ENCODE data around the gene PRRG2.

Gene PRRG2

DNA sequence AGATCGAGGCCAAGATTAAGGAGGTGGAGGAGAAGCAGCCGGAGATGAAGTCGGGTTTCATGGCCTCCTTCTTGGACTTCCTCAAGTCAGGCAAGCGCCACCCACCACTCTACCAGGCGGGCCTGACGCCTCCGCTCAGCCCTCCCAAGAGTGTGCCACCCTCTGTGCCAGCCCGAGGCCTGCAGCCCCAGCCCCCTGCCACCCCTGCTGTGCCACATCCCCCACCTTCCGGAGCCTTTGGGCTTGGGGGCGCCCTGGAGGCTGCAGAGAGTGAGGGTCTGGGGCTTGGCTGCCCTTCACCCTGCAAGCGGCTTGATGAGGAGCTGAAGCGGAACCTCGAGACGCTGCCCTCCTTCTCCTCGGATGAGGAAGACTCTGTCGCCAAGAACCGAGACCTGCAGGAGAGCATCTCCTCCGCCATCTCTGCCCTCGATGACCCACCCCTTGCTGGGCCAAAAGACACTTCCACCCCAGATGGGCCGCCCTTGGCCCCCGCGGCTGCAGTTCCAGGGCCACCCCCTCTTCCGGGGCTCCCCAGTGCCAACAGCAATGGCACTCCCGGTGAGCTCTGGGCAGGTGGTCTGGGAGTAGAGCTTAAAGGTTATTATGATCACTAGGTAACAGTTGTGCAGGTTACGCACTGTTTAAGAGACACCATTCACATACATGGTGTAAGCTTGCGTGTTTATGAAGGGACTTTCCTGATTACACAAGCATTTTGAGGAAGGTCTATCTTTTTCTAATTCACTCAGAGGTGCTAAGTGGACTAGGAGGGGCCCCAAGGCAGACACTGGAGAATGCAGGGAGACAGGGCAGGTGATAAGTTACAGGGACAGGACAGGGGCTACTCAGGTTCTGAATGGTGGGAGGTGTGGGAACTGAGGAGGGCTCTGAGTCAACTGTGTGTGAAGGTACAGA is 18.5 kb downstream of the PRRG2 start:
- peaks cover 79% of the 10 kb centered on the region for H3K79me2 ChIP-seq (ENCODE audit: insufficient read depth, low read length)
- no peak overlapping the region for H2AFZ ChIP-seq (ENCODE audit: low read depth, low read length)

DNA sequence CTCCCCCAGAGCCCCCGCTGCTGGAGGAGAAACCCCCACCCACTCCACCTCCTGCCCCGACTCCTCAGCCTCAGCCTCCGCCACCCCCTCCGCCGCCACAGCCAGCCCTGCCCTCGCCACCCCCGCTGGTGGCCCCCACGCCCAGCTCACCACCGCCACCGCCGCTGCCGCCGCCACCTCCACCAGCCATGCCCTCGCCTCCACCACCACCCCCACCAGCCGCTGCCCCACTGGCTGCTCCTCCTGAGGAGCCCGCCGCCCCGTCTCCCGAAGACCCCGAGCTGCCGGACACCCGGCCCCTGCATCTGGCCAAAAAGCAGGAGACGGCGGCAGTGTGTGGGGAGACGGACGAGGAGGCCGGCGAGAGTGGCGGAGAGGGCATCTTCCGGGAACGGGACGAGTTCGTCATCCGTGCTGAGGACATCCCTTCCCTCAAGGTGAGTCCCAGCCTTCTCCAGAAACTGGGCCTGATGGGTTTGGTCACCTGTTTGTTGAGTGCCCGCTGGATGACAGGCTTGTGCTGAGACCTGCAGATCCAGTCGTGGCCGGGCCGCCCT is 20.4 kb downstream of the PRRG2 start:
- peaks cover 90% of the 10 kb centered on the region for H3K36me3 ChIP-seq (ENCODE audit: insufficient read depth, low read length)

More for the DNA sequence above, 18.5 kb downstream of the PRRG2 start:
- H3K4me2 ChIP-seq (ENCODE audit: insufficient read depth, low read length) = no peak overlapping the region
- no peaks in the 10 kb centered on the region for H3K9me3 ChIP-seq (ENCODE audit: insufficient read depth, low read length, severe bottlenecking)
- H3K36me3 ChIP-seq (ENCODE audit: insufficient read depth, low read length) = peaks cover 92% of the 10 kb centered on the region
- ATAC-seq (ENCODE audit: insufficient read depth, low read depth) (no peak), DNase-seq (no peak)
- no peaks in the 10 kb centered on the region for H3K4me1 ChIP-seq (ENCODE audit: insufficient read depth, low read length)
- peaks cover 68% of the 10 kb centered on the region for H4K20me1 ChIP-seq (ENCODE audit: insufficient read depth, low read length)
- H3K9ac ChIP-seq (ENCODE audit: low read depth, low read length) = 0 out of 2 replicates have a peak overlapping the region, but pooled peaks have one; percentile 3
- TF ChIP-seq, protein P1, sequence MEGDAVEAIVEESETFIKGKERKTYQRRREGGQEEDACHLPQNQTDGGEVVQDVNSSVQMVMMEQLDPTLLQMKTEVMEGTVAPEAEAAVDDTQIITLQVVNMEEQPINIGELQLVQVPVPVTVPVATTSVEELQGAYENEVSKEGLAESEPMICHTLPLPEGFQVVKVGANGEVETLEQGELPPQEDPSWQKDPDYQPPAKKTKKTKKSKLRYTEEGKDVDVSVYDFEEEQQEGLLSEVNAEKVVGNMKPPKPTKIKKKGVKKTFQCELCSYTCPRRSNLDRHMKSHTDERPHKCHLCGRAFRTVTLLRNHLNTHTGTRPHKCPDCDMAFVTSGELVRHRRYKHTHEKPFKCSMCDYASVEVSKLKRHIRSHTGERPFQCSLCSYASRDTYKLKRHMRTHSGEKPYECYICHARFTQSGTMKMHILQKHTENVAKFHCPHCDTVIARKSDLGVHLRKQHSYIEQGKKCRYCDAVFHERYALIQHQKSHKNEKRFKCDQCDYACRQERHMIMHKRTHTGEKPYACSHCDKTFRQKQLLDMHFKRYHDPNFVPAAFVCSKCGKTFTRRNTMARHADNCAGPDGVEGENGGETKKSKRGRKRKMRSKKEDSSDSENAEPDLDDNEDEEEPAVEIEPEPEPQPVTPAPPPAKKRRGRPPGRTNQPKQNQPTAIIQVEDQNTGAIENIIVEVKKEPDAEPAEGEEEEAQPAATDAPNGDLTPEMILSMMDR (IDR thresholded peaks at IDR 0.05; ENCODE audit: borderline replicate concordance, extremely low read depth, low read length, poor library complexity, severe bottlenecking) = no peak
- TF ChIP-seq EZH2 (IDR thresholded peaks at IDR 0.05; ENCODE audit: borderline replicate concordance, low read depth, low read length, severe bottlenecking) = no peak
- no peak overlapping the region for H3K4me3 ChIP-seq (ENCODE audit: low read depth in 1 of 2, low read length in 2 of 2)
- no peaks in the 10 kb centered on the region for H3K27me3 ChIP-seq (ENCODE audit: insufficient read depth, low read length, poor library complexity)
- H3K27ac ChIP-seq (ENCODE audit: low read length) = no peak overlapping the region

GRCh38 chr19:49602806-49603205 is 21.7 kb downstream of the PRRG2 start:
- H4K20me1 ChIP-seq (ENCODE audit: insufficient read depth, low read length) = peaks cover 54% of the 10 kb centered on the region
- H3K27me3 ChIP-seq (ENCODE audit: insufficient read depth, low read length, poor library complexity) = no peaks in the 10 kb centered on the region
- H2AFZ ChIP-seq (ENCODE audit: low read depth, low read length) = no peak overlapping the region
- peaks cover 90% of the 10 kb centered on the region for H3K36me3 ChIP-seq (ENCODE audit: insufficient read depth, low read length)
- H3K79me2 ChIP-seq (ENCODE audit: insufficient read depth, low read length) = peaks cover 84% of the 10 kb centered on the region
- no peak for TF ChIP-seq EZH2 (IDR thresholded peaks at IDR 0.05; ENCODE audit: borderline replicate concordance, low read depth, low read length, severe bottlenecking)
- TF ChIP-seq, protein P1 (IDR thresholded peaks at IDR 0.05; ENCODE audit: borderline replicate concordance, extremely low read depth, low read length, poor library complexity, severe bottlenecking) = no peak
- ATAC-seq (ENCODE audit: insufficient read depth, low read depth) (no peak), DNase-seq (no peak)
- no peaks in the 10 kb centered on the region for H3K4me1 ChIP-seq (ENCODE audit: insufficient read depth, low read length)
- no peak overlapping the region for H3K4me3 ChIP-seq (ENCODE audit: low read depth in 1 of 2, low read length in 2 of 2)
- H3K9ac ChIP-seq (ENCODE audit: low read depth, low read length) = no peak overlapping the region
- no peak overlapping the region for H3K27ac ChIP-seq (ENCODE audit: low read length)
- no peak overlapping the region for H3K4me2 ChIP-seq (ENCODE audit: insufficient read depth, low read length)
- H3K9me3 ChIP-seq (ENCODE audit: insufficient read depth, low read length, severe bottlenecking) = no peaks in the 10 kb centered on the region

More for the DNA sequence above, 20.4 kb downstream of the PRRG2 start:
- Histone ChIP-seq H3K27me3 (ENCODE audit: insufficient read depth, low read length, poor library complexity) (no peaks in the 10 kb centered on the region), H3K27ac (ENCODE audit: low read length) (no peak overlapping the region), H3K9ac (ENCODE audit: low read depth, low read length) (no peak overlapping the region), H3K4me1 (ENCODE audit: insufficient read depth, low read length) (no peaks in the 10 kb centered on the region), H4K20me1 (ENCODE audit: insufficient read depth, low read length) (peaks cover 55% of the 10 kb centered on the region), H3K4me2 (ENCODE audit: insufficient read depth, low read length) (no peak overlapping the region), H3K9me3 (ENCODE audit: insufficient read depth, low read length, severe bottlenecking) (no peaks in the 10 kb centered on the region), H2AFZ (ENCODE audit: low read depth, low read length) (no peak overlapping the region), H3K79me2 (ENCODE audit: insufficient read depth, low read length) (peaks cover 83% of the 10 kb centered on the region), H3K4me3 (ENCODE audit: low read depth in 1 of 2, low read length in 2 of 2) (no peak overlapping the region)
- TF ChIP-seq, protein P1 (IDR thresholded peaks at IDR 0.05; ENCODE audit: borderline replicate concordance, extremely low read depth, low read length, poor library complexity, severe bottlenecking) = no peak
- TF ChIP-seq EZH2 (IDR thresholded peaks at IDR 0.05; ENCODE audit: borderline replicate concordance, low read depth, low read length, severe bottlenecking) = no peak
- DNase-seq = no peak
- no peak for ATAC-seq (ENCODE audit: insufficient read depth, low read depth)

All from DND-41 (cell line).